ENCODE data around the gene PBRM1.

Gene PBRM1

DNA sequence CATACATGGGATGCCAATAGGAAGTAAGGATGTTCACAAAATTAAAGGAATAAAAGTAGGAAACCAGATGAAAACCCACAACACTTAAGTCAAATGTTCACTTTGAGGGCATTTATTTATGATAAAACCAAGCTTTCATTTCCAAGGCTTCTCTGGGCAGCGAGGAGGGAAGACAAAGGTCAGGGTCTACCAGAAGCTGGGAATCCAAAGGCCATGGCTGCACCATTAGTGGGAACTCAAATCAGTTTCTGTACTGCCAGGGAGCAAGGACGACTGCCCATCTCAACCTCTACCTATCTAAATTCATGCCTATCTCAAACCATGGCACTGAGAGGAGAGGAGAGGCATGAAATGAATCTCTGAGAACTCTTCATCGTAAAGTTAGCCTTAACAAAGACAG, 22.6 kb downstream of the PBRM1 start:
- Mint-ChIP-seq H3K36me3 (ENCODE audit: low read depth) (peaks cover 71% of the 10 kb centered on the region), H3K4me3 (no peak overlapping the region)

DNA sequence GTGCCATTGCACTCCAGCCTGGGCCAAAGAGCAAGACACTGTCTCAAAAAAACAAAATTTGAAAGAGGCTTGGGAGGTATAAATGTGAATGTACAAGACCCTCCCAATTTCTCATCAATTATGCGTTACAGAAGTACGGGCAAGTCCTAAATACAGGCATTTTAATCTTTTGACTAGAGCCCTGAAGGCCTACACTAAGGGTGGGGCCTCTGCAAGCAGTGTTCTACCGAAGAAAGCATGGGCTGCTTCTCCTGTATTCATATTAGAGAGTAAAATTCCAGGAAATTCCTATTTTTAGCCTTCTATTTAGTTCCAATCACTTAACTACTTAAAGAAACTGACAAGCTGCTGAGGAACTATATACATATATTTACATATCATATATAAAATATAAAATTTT, 25.7 kb downstream of the PBRM1 start:
- H3K4me1 Mint-ChIP-seq = no peaks in the 10 kb centered on the region
- no peak overlapping the region for H3K4me3 Mint-ChIP-seq
- H3K27me3 Mint-ChIP-seq (ENCODE audit: low read depth) = no peaks in the 10 kb centered on the region
- peaks cover 77% of the 10 kb centered on the region for H3K36me3 Mint-ChIP-seq (ENCODE audit: low read depth)
- H3K27ac Mint-ChIP-seq = no peak overlapping the region
- TF ChIP-seq, protein P1, sequence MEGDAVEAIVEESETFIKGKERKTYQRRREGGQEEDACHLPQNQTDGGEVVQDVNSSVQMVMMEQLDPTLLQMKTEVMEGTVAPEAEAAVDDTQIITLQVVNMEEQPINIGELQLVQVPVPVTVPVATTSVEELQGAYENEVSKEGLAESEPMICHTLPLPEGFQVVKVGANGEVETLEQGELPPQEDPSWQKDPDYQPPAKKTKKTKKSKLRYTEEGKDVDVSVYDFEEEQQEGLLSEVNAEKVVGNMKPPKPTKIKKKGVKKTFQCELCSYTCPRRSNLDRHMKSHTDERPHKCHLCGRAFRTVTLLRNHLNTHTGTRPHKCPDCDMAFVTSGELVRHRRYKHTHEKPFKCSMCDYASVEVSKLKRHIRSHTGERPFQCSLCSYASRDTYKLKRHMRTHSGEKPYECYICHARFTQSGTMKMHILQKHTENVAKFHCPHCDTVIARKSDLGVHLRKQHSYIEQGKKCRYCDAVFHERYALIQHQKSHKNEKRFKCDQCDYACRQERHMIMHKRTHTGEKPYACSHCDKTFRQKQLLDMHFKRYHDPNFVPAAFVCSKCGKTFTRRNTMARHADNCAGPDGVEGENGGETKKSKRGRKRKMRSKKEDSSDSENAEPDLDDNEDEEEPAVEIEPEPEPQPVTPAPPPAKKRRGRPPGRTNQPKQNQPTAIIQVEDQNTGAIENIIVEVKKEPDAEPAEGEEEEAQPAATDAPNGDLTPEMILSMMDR (IDR thresholded peaks at IDR 0.05; ENCODE audit: unreplicated experiment in 3 of 3) = no peak
- H3K9me3 Mint-ChIP-seq = no peaks in the 10 kb centered on the region

More for the DNA sequence above, 22.6 kb downstream of the PBRM1 start:
- Mint-ChIP-seq H3K4me1 (no peaks in the 10 kb centered on the region), H3K9me3 (no peaks in the 10 kb centered on the region), H3K27ac (no peak overlapping the region), H3K27me3 (ENCODE audit: low read depth) (no peaks in the 10 kb centered on the region)
- TF ChIP-seq, protein P1 (IDR thresholded peaks at IDR 0.05; ENCODE audit: unreplicated experiment in 3 of 3) = no peak

DNA sequence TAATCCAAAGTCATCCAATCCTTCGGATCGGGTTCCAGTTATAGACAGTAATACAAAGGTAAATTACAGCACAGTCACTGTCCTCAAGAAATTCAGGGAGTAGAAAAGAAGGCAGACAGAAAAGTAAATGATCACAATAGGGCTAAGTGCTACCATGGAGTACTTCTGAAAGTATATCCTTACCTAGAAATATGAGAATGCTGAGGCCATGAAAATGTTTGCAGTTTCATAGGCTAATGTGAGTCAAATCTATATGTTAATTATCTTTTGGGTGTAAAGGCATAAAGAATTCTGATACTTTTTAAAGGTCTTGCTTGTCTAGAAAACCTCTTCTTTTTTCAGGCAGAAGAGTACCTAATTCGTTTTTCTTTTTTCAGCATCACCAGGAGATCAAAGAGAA, 29.8 kb downstream of the PBRM1 start:
- no peaks in the 10 kb centered on the region for H3K9me3 Mint-ChIP-seq
- H3K36me3 Mint-ChIP-seq (ENCODE audit: low read depth) = peaks cover 64% of the 10 kb centered on the region
- no peak overlapping the region for H3K4me3 Mint-ChIP-seq
- no peak overlapping the region for H3K27ac Mint-ChIP-seq
- H3K4me1 Mint-ChIP-seq = no peaks in the 10 kb centered on the region
- TF ChIP-seq, protein P1 (IDR thresholded peaks at IDR 0.05; ENCODE audit: unreplicated experiment in 3 of 3) = no peak
- H3K27me3 Mint-ChIP-seq (ENCODE audit: low read depth) = no peaks in the 10 kb centered on the region

DNA sequence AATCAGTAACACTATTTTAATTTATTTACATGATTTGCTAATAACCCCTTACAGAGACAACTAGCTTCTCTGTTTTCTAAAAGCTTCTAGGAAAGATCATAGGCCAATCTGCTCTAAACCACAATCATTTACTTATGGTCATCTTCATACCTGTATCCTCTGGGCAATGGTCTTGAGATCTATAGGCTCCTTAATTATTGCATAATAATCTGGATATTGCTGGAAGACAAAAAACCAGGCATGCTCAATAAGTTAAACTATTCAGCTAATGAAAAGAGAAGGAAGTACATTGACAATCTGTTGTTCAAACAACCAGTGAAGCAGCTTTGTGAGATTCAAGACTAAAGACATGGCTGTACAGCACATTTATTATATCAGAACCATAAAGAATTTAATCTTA, 34.1 kb downstream of the PBRM1 start:
- TF ChIP-seq, protein P1 (IDR thresholded peaks at IDR 0.05; ENCODE audit: unreplicated experiment in 3 of 3) = no peak
- no peaks in the 10 kb centered on the region for H3K27me3 Mint-ChIP-seq (ENCODE audit: low read depth)
- H3K4me3 Mint-ChIP-seq = no peak overlapping the region
- H3K27ac Mint-ChIP-seq = no peak overlapping the region
- peaks cover 68% of the 10 kb centered on the region for H3K36me3 Mint-ChIP-seq (ENCODE audit: low read depth)
- no peaks in the 10 kb centered on the region for H3K9me3 Mint-ChIP-seq
- no peaks in the 10 kb centered on the region for H3K4me1 Mint-ChIP-seq

DNA sequence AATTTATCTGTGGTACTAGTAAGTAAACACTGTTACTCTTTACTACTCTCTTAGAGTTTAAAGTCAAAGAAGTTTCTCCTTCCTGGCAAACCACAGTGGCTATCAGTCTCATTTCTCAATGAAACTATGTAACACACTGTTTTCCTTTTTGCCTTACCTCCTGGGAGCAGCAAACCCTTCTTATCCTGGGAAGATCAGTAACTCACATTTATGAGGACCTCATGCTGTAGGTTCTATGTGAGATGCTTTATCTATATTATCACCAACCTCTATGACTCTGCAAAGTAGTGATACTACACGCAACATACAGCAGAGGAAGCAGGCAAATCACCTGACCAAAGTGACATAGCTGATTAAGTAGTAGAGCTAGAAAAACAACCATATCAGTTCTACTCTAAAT, 35.3 kb downstream of the PBRM1 start:
- H3K4me3 Mint-ChIP-seq = no peak overlapping the region
- H3K4me1 Mint-ChIP-seq = no peaks in the 10 kb centered on the region
- H3K27me3 Mint-ChIP-seq (ENCODE audit: low read depth) = no peaks in the 10 kb centered on the region
- H3K36me3 Mint-ChIP-seq (ENCODE audit: low read depth) = peaks cover 66% of the 10 kb centered on the region
- H3K27ac Mint-ChIP-seq = no peak overlapping the region
- TF ChIP-seq, protein P1 (IDR thresholded peaks at IDR 0.05; ENCODE audit: unreplicated experiment in 3 of 3) = no peak
- no peaks in the 10 kb centered on the region for H3K9me3 Mint-ChIP-seq

DNA sequence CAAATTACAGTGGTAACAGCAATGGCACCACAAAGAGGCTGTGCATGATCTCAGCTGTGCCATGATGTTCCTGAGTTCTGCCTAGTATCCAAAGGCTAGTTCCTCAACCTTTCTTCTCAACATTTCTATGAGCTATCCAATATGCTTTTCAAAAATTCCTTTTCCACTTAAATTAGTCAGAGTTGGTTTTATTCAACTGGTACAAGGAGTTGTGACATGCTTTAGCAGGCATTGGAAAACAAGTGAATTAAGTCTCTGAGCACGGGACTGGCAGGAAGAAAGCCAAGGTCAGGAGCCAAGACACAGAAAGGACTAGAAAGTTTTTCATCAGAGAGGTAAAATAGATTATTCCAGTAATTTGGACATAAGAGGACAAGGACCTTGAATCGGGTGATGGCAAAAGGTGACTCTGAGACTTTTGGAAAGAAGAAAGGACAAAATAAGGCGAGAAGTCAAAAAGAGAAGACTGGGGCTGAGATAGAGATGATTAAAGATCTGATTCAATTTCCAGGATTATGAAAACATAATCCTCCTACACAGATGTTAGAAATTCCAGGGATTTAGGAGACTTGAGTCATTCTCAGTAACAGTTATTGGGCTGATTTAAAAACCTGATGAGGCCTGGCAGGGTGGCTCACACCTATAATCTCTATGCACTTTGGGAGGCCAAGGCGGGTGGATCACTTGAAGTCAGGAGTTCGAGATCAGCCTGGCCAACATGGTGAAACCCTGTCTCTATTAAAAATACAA, 36.1 kb downstream of the PBRM1 start:
- Mint-ChIP-seq H3K36me3 (ENCODE audit: low read depth) (peaks cover 68% of the 10 kb centered on the region), H3K27me3 (ENCODE audit: low read depth) (no peaks in the 10 kb centered on the region), H3K4me3 (no peak overlapping the region), H3K27ac (no peak overlapping the region), H3K4me1 (no peaks in the 10 kb centered on the region), H3K9me3 (no peaks in the 10 kb centered on the region)
- TF ChIP-seq, protein P1 (IDR thresholded peaks at IDR 0.05; ENCODE audit: unreplicated experiment in 3 of 3) = no peak
